ENCODE data around the gene GPATCH2. TPM values are rescaled to one million over a fixed set of nuclear protein-coding genes. Genes with fewer than 3 reads are reported as not detected.

Gene GPATCH2
- total RNA-seq, 1 experiment from 2014 or later: 11.3 TPM

DNA sequence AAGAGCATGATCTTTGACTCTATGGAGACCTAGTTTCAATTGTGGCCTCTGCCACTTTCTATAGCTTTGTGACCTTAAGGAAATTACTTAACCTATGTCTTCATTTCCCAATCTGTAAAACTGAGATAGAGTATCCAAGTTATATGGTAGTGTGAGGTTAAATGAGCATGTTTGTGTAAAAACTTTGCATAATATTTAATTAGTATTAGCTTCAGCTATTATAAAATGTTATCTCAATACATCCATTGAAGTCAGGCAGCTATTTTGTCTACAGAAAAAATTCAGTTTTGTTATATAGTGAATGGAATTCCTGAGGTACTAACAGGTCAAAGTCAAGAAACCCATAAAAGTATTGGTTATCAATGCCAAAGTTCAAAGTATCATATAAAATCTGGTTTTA is 53.6 kb downstream of the GPATCH2 start:
- ChIA-PET RAD21 (ENCODE audit: low non-redundant PET in 1 of 2, low total read pairs in 2 of 2, uncharacterized antibody in 2 of 2, unreplicated experiment in 2 of 2) (no interaction called here), POLR2A (no interaction called here), CTCF (no interaction called here)
- H3K36me3 ChIP-seq (ENCODE audit: control insufficient read depth in 1 of 2, insufficient read depth in 2 of 2, low read length in 2 of 2): no peaks in the 10 kb centered on the region
- H3K4me2 ChIP-seq (ENCODE audit: low read length): no peak overlapping the region
- TF ChIP-seq, protein P1, sequence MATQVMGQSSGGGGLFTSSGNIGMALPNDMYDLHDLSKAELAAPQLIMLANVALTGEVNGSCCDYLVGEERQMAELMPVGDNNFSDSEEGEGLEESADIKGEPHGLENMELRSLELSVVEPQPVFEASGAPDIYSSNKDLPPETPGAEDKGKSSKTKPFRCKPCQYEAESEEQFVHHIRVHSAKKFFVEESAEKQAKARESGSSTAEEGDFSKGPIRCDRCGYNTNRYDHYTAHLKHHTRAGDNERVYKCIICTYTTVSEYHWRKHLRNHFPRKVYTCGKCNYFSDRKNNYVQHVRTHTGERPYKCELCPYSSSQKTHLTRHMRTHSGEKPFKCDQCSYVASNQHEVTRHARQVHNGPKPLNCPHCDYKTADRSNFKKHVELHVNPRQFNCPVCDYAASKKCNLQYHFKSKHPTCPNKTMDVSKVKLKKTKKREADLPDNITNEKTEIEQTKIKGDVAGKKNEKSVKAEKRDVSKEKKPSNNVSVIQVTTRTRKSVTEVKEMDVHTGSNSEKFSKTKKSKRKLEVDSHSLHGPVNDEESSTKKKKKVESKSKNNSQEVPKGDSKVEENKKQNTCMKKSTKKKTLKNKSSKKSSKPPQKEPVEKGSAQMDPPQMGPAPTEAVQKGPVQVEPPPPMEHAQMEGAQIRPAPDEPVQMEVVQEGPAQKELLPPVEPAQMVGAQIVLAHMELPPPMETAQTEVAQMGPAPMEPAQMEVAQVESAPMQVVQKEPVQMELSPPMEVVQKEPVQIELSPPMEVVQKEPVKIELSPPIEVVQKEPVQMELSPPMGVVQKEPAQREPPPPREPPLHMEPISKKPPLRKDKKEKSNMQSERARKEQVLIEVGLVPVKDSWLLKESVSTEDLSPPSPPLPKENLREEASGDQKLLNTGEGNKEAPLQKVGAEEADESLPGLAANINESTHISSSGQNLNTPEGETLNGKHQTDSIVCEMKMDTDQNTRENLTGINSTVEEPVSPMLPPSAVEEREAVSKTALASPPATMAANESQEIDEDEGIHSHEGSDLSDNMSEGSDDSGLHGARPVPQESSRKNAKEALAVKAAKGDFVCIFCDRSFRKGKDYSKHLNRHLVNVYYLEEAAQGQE (IDR thresholded peaks at IDR 0.05; ENCODE audit: low read depth): no peak
- TF ChIP-seq SP1 (IDR thresholded peaks at IDR 0.05; ENCODE audit: low read depth): no peak
- H3K27me3 ChIP-seq (ENCODE audit: insufficient read depth, low read length): no peaks in the 10 kb centered on the region
- H3K9me3 ChIP-seq (ENCODE audit: control insufficient read depth in 1 of 2, insufficient read depth in 1 of 2, low read depth in 1 of 2, low read length in 2 of 2): no peaks in the 10 kb centered on the region
- no peaks in the 10 kb centered on the region for H4K20me1 ChIP-seq (ENCODE audit: insufficient read depth)
- H3K9me2 ChIP-seq (ENCODE audit: insufficient read depth): no peaks in the 10 kb centered on the region
- DNase-seq (ENCODE audit: low read depth, low spot score): no peak
- no peak overlapping the region for H3K27ac ChIP-seq (ENCODE audit: low read depth, low read length)
- BruUV-seq (replicated peaks): no TSS peak
- H3K9ac ChIP-seq (ENCODE audit: low read length): no peak overlapping the region
- intact Hi-C loops (cut with micrococcal nuclease): no loop called here
- no peak overlapping the region for H3K4me3 ChIP-seq (replicated peaks in 1 of 2; ENCODE audit: low read depth in 1 of 2, low read length in 2 of 2)
- H3K4me1 ChIP-seq (ENCODE audit: control insufficient read depth in 1 of 2, insufficient read depth in 2 of 2, low read length in 2 of 2): no peaks in the 10 kb centered on the region
- no peak overlapping the region for H2AFZ ChIP-seq (ENCODE audit: low read depth, low read length, poor library complexity, severe bottlenecking)
- H3K79me2 ChIP-seq (ENCODE audit: insufficient read depth, low read length): no peaks in the 10 kb centered on the region
- ATAC-seq: no peak

- Histone ChIP-seq H3K36me3 (ENCODE audit: control insufficient read depth in 1 of 2, insufficient read depth in 2 of 2, low read length in 2 of 2) (no peaks in the 10 kb centered on the region), H3K4me3 (replicated peaks in 1 of 2; ENCODE audit: low read depth in 1 of 2, low read length in 2 of 2) (no peak overlapping the region), H3K27me3 (ENCODE audit: insufficient read depth, low read length) (no peaks in the 10 kb centered on the region), H3K9me2 (ENCODE audit: insufficient read depth) (no peaks in the 10 kb centered on the region), H3K27ac (ENCODE audit: low read depth, low read length) (no peak overlapping the region), H4K20me1 (ENCODE audit: insufficient read depth) (no peaks in the 10 kb centered on the region), H3K9me3 (ENCODE audit: control insufficient read depth in 1 of 2, insufficient read depth in 1 of 2, low read depth in 1 of 2, low read length in 2 of 2) (no peaks in the 10 kb centered on the region), H3K9ac (ENCODE audit: low read length) (no peak overlapping the region), H2AFZ (ENCODE audit: low read depth, low read length, poor library complexity, severe bottlenecking) (no peak overlapping the region), H3K4me2 (ENCODE audit: low read length) (no peak overlapping the region), H3K4me1 (ENCODE audit: control insufficient read depth in 1 of 2, insufficient read depth in 2 of 2, low read length in 2 of 2) (no peaks in the 10 kb centered on the region), H3K79me2 (ENCODE audit: insufficient read depth, low read length) (no peaks in the 10 kb centered on the region)
- DNase-seq (ENCODE audit: low read depth, low spot score): no peak
- no peak for TF ChIP-seq RAD21 (IDR thresholded peaks at IDR 0.05; ENCODE audit: low read depth)
- no peak for TF ChIP-seq EGR1 (IDR thresholded peaks at IDR 0.05; ENCODE audit: low read depth)
- no peak for TF ChIP-seq ZBTB33 (IDR thresholded peaks at IDR 0.05; ENCODE audit: extremely low read depth, insufficient replicate concordance, low read length)
- TF ChIP-seq MAX (IDR thresholded peaks at IDR 0.05): no peak
- no peak for TF ChIP-seq SRF (IDR thresholded peaks at IDR 0.05; ENCODE audit: low read depth)
- no peak for TF ChIP-seq SP1 (IDR thresholded peaks at IDR 0.05; ENCODE audit: low read depth)
- no peak for TF ChIP-seq FOSL1 (IDR thresholded peaks at IDR 0.05; ENCODE audit: low read depth)
- ChIA-PET POLR2A (no interaction called here), RAD21 (ENCODE audit: low non-redundant PET in 1 of 2, low total read pairs in 2 of 2, uncharacterized antibody in 2 of 2, unreplicated experiment in 2 of 2) (no interaction called here), CTCF (no interaction called here)
- BruUV-seq (replicated peaks): no TSS peak
- ATAC-seq: no peak
- intact Hi-C loops (cut with micrococcal nuclease): no loop called here
Measured at GRCh38 chr1:217574265-217574949, 56.5 kb downstream of the GPATCH2 start.
